ENCODE measurements around the gene MKS1. TPM values are rescaled to one million over a fixed set of nuclear protein-coding genes. Genes with fewer than 3 reads are reported as not detected.
A peak's percentile ranks its signal among the peaks of the same experiment; 100 is the strongest.

The MKS1 gene
- total RNA-seq, 1 donor from 2014 or later = 20.5 TPM

DNA sequence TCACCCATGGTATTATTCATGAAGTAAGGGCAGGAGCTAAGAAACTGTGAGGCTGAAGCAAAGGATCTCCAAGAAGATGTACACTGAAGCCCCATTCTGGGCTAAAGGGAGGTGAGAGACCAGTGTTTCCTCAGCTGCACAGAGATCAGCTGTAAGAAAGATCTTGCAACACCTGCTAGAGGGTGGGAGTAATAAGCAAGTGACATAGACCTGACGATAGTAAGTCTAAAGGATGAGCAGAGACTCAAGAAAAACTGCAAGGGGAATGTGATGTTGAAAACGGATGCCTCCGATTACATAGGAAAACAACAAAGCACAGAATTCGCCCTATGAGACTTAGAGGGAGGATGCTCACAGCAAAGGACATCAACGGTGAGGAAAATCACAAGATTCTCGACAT lies 52.4 kb downstream of the MKS1 start, which contains the start of gene OR4D2:
TSS of gene OR4D2 (plus strand) at position 301 of the 400 bp plus-strand sequence. CDS start 2,674 bp downstream, outside the sequence.
- no peak within 1 kb of the TSS for H3K27ac Mint-ChIP-seq
- intact Hi-C loops (cut with micrococcal nuclease) = no loop called here
- H3K4me3 Mint-ChIP-seq (ENCODE audit: low read depth) = no peak within 1 kb of the TSS
- peaks cover 50% of the 10 kb centered on the region for H3K27me3 Mint-ChIP-seq (ENCODE audit: low read depth)
- H3K9me3 Mint-ChIP-seq = no peaks in the 10 kb centered on the region
- H3K36me3 Mint-ChIP-seq (ENCODE audit: low read depth) = no peaks in the 10 kb centered on the region
- DNase-seq (ENCODE audit: low spot score) = no peak
- H3K4me1 Mint-ChIP-seq (ENCODE audit: low read depth) = peaks cover 19% of the 10 kb centered on the region

DNA sequence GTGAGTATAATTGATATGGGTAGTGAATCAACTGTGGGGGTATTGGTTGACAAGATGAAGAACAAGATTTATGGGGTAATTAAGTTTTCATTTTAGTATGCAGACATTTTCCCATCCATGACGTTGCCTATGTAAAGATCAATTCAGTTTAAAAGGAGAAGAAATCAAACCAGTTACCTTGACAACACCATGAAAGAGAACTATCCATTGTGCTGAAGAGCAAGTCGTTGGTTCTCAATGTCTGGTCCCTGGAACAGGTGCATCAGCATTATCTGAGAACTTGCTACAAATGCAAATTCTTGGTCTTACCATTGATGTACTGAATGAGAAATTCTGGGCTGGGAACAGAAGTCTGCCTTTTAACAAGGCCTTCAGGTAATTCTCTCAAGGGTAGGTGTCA lies 53.1 kb downstream of the MKS1 start:
- no peak overlapping the region for H3K27ac Mint-ChIP-seq
- intact Hi-C loops (cut with micrococcal nuclease) = no loop called here
- no peak overlapping the region for H3K4me3 Mint-ChIP-seq (ENCODE audit: low read depth)
- H3K9me3 Mint-ChIP-seq = no peaks in the 10 kb centered on the region
- peaks cover 56% of the 10 kb centered on the region for H3K27me3 Mint-ChIP-seq (ENCODE audit: low read depth)
- no peaks in the 10 kb centered on the region for H3K36me3 Mint-ChIP-seq (ENCODE audit: low read depth)
- no peak for DNase-seq (ENCODE audit: low spot score)
- H3K4me1 Mint-ChIP-seq (ENCODE audit: low read depth) = peaks cover 14% of the 10 kb centered on the region

GRCh38 chr17:58161566-58161965 lies 57.5 kb downstream of the MKS1 start:
- peaks cover 60% of the 10 kb centered on the region for H3K27me3 Mint-ChIP-seq (ENCODE audit: low read depth)
- no peak overlapping the region for H3K4me3 Mint-ChIP-seq (ENCODE audit: low read depth)
- no peak for DNase-seq (ENCODE audit: low spot score)
- intact Hi-C loops (cut with micrococcal nuclease) = no loop called here
- H3K36me3 Mint-ChIP-seq (ENCODE audit: low read depth) = no peaks in the 10 kb centered on the region
- H3K27ac Mint-ChIP-seq = no peak overlapping the region
- no peaks in the 10 kb centered on the region for H3K9me3 Mint-ChIP-seq
- H3K4me1 Mint-ChIP-seq (ENCODE audit: low read depth) = peaks cover 9% of the 10 kb centered on the region

DNA sequence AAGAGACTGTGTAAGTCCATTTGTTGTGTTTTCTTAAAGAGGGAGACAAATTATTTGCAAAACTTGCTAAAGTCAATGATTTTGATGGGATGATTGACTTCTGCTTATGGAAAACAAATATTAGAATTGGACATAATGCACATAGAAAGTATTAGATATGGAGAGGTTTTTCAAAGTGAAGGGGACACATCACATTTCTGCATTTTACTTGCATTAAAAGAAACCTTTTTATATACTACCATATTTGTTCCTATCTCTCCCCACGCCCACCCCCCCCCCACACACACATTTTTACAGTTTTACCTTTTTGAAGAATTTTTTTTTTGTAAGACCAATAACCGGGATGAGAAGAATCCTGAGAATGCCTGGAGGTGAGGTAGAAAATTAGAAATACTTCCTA lies 60.9 kb downstream of the MKS1 start:
- no peak overlapping the region for H3K27ac Mint-ChIP-seq
- H3K4me1 Mint-ChIP-seq (ENCODE audit: low read depth) = peaks cover 24% of the 10 kb centered on the region
- no peak overlapping the region for H3K4me3 Mint-ChIP-seq (ENCODE audit: low read depth)
- H3K9me3 Mint-ChIP-seq = no peaks in the 10 kb centered on the region
- intact Hi-C loops (cut with micrococcal nuclease) = no loop called here
- H3K36me3 Mint-ChIP-seq (ENCODE audit: low read depth) = no peaks in the 10 kb centered on the region
- DNase-seq (ENCODE audit: low spot score) = no peak
- H3K27me3 Mint-ChIP-seq (ENCODE audit: low read depth) = peaks cover 43% of the 10 kb centered on the region

DNA sequence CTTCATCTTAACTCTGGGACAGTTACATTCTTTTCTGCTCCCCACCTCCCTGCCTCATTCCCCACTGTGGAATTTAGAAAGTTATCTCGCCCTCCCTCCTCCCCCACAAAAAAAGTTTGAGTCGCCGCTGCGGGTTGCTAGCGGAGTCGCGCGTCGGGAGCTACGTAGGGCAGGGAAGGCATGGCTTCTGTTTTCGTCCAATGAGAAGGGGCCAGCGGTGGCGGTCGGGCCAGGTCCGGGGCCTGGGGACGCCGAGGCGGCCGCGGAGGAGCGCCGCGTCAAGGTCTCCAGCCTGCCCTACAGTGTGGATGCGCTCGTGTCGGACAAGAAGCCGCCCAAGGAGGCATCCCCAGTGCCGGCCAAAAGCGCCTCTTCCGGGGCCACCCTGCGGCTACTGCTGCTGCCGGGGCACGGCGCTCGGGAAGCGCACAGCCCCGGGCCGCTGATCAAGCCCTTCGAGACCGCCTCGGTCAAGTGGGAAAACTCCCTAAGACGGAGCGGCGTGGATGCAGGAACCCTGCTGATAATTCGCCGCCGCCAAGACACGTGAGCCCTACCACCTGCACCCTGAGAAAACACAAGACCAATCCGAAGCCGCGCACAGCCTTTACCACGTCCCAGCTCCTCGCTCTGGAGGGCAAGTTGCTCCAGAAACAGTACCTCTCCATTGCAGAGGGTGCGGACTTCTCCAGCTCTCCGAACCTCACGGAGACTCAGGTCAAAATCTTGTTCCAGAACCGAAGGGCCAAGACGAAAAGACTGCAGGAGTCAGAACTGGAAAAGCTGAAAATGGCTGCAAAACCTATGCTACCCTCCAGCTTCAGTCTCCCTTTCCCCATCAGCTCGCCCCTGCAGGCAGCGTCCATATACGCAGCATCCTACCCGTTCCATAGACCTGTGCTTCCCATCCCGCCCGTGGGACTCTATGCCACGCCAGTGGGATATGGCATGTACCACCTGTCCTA lies 61.9 kb downstream of the MKS1 start:
- H3K4me1 Mint-ChIP-seq (ENCODE audit: low read depth) = peaks cover 34% of the 10 kb centered on the region
- H3K27ac Mint-ChIP-seq = peak overlapping the region; percentile 1

More for the DNA sequence above, 61.9 kb downstream of the MKS1 start:
- no peaks in the 10 kb centered on the region for H3K36me3 Mint-ChIP-seq (ENCODE audit: low read depth)
- intact Hi-C loops (cut with micrococcal nuclease) = no loop called here
- H3K4me3 Mint-ChIP-seq (ENCODE audit: low read depth) = peak overlapping the region; percentile 78
- H3K9me3 Mint-ChIP-seq = no peaks in the 10 kb centered on the region
- peak; percentile 40 for DNase-seq (ENCODE audit: low spot score)
- peaks cover 39% of the 10 kb centered on the region for H3K27me3 Mint-ChIP-seq (ENCODE audit: low read depth)

Other genes starting within 250 kb of the MKS1 start
- 37.1 and 38.7 TPM in 2 replicates for gene VEZF1, start 231.0 kb downstream of the MKS1 start, total RNA-seq
- gene SRSF1, start 212.0 kb downstream of the MKS1 start, total RNA-seq = 448 and 450 TPM in 2 replicates
- gene DYNLL2, start 135.8 kb downstream of the MKS1 start, total RNA-seq = 33.3 and 33.6 TPM in 2 replicates
- 0.05 and 0.09 TPM in 2 replicates for gene OR4D1, start 70.9 kb downstream of the MKS1 start, total RNA-seq
- gene OR4D2, start 52.3 kb downstream of the MKS1 start, total RNA-seq = not detected in 2 replicates
- not detected in 2 replicates for gene EPX, start 26.5 kb downstream of the MKS1 start, total RNA-seq
- gene LPO, start 19.3 kb upstream of the MKS1 start, total RNA-seq = not detected in 2 replicates
- not detected in 2 replicates for gene MPO, start 61.7 kb upstream of the MKS1 start, total RNA-seq
- 21.9 and 22.3 TPM in 2 replicates for gene TSPOAP1, start 109.5 kb upstream of the MKS1 start, total RNA-seq
- gene SUPT4H1, start 132.9 kb upstream of the MKS1 start, total RNA-seq = 153 and 160 TPM in 2 replicates
- gene RNF43, start 198.3 kb upstream of the MKS1 start, total RNA-seq = 20.5 and 23.9 TPM in 2 replicates

Measured in activated T-helper 2 cell treated with anti-CD3 and anti-CD28 coated beads, Interferon-gamma antibody, Interleukin-2, Interleukin-4, amounts not matched to agents 10 μg/mL and 5 μg/mL and 100 μg/mL, durations not matched to agents 14 hours and 24 hours and 36 hours (primary cell).